Osteocyte (in vitro differentiated cells): Measurements from ENCODE around the gene GARNL3. TPM values are rescaled to one million over a fixed set of nuclear protein-coding genes. Genes with fewer than 3 reads are reported as not detected.
A peak's percentile ranks its signal among the peaks of the same experiment; 100 is the strongest.

Experiments
- DNase-seq: peaks from one replicate; pipeline ENCODE4 v3.0.0; 2021; ENCODE audit warnings: mixed read lengths; ENCODE audit not compliant: unreplicated experiment; ENCODE audit errors: extremely low spot score
- H3K27ac Mint-ChIP-seq: one replicate; pipeline ENCODE4 v1.8.0; 2021; ENCODE audit warnings: mild to moderate bottlenecking, mixed read lengths; ENCODE audit not compliant: unreplicated experiment
- H3K27me3 Mint-ChIP-seq: one replicate; pipeline ENCODE4 v1.8.0; 2021; ENCODE audit warnings: mixed read lengths; ENCODE audit not compliant: unreplicated experiment
- H3K36me3 Mint-ChIP-seq: one replicate; pipeline ENCODE4 v1.8.0; 2021; ENCODE audit warnings: mixed read lengths; ENCODE audit not compliant: unreplicated experiment
- H3K4me1 Mint-ChIP-seq: one replicate; pipeline ENCODE4 v1.8.0; 2021; ENCODE audit warnings: mixed read lengths; ENCODE audit not compliant: unreplicated experiment
- H3K4me3 Mint-ChIP-seq: one replicate; pipeline ENCODE4 v1.8.0; 2021; ENCODE audit warnings: mild to moderate bottlenecking, moderate library complexity, mixed read lengths; ENCODE audit not compliant: unreplicated experiment
- H3K9me3 Mint-ChIP-seq: one replicate; pipeline ENCODE4 v1.8.0; 2021; ENCODE audit warnings: mixed read lengths; ENCODE audit not compliant: unreplicated experiment
- total RNA-seq: library from RNA; stranded (reverse); gene quantifications from 2 replicates; pipeline ENCODE4 v1.2.1, GENCODE V29; 2021
- TF ChIP-seq, protein P1 (sequence below): fragments of 200-600 bp; sonication (generic); IDR thresholded peaks from 2 replicates; pipeline ENCODE4 v1.5.0; 2021; ENCODE audit warnings: antibody characterized with exemption, mild to moderate bottlenecking, moderate library complexity

Gene GARNL3
- total RNA-seq, 1 donor from 2014 or later: 6.0 TPM

DNA sequence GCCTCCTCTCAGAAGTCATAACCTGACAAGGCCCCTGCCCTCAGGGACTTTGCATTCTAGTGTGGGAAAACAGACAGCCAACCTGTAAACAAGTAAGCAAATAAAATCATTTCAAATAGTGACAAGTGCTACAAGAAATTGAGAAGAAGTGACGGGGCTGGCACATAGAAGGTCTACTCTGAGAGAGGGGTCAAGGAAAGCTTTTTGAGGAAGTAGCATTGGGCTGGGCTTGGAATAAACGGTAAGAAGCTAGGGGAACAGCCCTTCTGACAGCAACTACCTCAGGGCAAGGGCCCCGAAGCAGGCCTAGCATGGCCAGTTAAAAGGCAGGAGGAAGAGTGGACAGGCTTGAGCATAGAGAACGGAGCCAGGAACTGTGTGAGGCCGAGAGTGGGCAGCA lies 127.6 kb downstream of the GARNL3 start:
- no peak for DNase-seq
- Mint-ChIP-seq H3K9me3 (no peaks in the 10 kb centered on the region), H3K4me1 (peaks cover 23% of the 10 kb centered on the region), H3K27ac (no peak overlapping the region), H3K4me3 (no peak overlapping the region), H3K36me3 (no peaks in the 10 kb centered on the region), H3K27me3 (no peaks in the 10 kb centered on the region)
- TF ChIP-seq, protein P1, sequence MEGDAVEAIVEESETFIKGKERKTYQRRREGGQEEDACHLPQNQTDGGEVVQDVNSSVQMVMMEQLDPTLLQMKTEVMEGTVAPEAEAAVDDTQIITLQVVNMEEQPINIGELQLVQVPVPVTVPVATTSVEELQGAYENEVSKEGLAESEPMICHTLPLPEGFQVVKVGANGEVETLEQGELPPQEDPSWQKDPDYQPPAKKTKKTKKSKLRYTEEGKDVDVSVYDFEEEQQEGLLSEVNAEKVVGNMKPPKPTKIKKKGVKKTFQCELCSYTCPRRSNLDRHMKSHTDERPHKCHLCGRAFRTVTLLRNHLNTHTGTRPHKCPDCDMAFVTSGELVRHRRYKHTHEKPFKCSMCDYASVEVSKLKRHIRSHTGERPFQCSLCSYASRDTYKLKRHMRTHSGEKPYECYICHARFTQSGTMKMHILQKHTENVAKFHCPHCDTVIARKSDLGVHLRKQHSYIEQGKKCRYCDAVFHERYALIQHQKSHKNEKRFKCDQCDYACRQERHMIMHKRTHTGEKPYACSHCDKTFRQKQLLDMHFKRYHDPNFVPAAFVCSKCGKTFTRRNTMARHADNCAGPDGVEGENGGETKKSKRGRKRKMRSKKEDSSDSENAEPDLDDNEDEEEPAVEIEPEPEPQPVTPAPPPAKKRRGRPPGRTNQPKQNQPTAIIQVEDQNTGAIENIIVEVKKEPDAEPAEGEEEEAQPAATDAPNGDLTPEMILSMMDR: no peak

DNA sequence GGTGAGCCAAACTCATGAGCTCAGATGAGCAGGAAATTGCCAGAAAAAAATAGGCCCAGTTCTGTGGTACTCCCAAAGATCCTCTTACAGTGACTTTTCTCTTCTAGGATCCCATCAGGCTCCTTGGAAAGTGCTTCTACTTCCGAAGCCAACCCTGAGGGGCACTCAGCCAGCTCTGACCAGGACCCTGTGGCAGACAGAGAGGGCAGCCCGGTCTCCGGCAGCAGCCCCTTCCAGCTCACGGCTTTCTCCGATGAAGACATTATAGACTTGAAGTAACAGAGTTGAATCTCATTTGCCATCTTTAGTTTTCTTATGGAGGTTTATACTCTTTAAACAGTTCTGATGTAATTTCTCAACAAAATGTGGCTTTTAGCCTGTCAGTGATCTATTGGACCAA lies 128.4 kb downstream of the GARNL3 start:
- DNase-seq: no peak
- no peaks in the 10 kb centered on the region for H3K36me3 Mint-ChIP-seq
- H3K9me3 Mint-ChIP-seq: no peaks in the 10 kb centered on the region
- H3K4me1 Mint-ChIP-seq: peaks cover 20% of the 10 kb centered on the region
- no peak overlapping the region for H3K4me3 Mint-ChIP-seq
- TF ChIP-seq, protein P1: no peak
- H3K27ac Mint-ChIP-seq: no peak overlapping the region
- H3K27me3 Mint-ChIP-seq: no peaks in the 10 kb centered on the region

DNA sequence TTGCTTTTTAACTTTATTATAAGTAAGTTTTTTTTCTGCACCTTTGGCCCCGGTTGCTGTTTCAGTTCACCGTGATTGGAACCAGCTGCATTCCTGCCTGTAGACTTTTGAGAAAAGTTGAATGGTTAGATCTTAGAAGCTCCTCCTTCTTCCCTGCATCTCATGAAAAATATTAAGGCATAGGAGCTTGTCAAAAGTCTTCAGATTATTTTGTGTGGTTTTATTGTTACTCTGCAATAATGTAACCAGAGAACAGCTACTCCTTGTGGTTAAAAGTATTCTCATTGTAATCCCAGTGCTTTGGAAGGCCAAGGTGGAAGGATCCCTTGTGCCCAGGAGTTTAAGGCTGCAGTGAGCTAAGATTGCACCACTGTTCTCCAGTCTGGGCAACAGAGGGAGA lies 129.1 kb downstream of the GARNL3 start:
- H3K36me3 Mint-ChIP-seq: no peaks in the 10 kb centered on the region
- H3K4me3 Mint-ChIP-seq: no peak overlapping the region
- no peaks in the 10 kb centered on the region for H3K27me3 Mint-ChIP-seq
- DNase-seq: no peak
- TF ChIP-seq, protein P1: peak; percentile 27
- H3K27ac Mint-ChIP-seq: no peak overlapping the region
- no peaks in the 10 kb centered on the region for H3K9me3 Mint-ChIP-seq
- peaks cover 17% of the 10 kb centered on the region for H3K4me1 Mint-ChIP-seq

DNA sequence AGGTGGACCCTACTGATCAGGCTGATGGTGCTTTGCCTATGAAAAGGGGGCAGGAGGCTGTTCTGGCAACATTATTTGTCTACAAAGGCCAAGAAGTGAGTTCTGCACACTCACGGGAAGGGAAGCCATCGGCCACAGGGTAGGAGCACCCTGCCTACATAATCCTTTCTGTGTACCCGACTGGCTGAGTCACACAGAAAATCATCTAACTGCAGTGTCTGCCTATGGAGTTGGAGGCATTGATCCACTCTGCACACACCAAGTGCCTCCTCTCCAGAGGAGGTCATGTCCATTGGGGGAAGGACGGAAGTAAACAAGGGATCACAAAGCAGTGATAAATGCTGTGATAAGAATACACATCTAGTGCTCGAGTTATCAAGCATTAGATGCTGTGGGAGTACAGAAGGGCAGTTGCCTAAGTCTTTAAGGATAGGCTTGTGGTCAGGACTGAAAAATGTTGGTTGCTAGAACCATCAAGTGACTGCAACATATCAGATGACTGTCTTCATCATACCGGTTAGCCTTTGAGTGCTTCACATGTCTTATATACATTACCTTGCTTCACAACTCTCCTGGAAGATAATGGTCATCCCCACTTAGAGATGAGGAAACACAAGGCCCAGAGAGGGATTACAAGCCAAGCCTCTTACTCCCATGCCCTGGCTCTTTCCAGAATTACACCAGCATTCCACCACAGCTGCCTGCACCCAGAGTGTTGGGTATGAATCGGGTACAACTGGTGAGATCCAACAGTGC lies 131.1 kb downstream of the GARNL3 start:
- Mint-ChIP-seq H3K9me3 (no peaks in the 10 kb centered on the region), H3K27ac (no peak overlapping the region), H3K4me3 (peak overlapping the region; percentile 84), H3K36me3 (no peaks in the 10 kb centered on the region), H3K4me1 (peaks cover 12% of the 10 kb centered on the region), H3K27me3 (no peaks in the 10 kb centered on the region)
- TF ChIP-seq, protein P1: no peak
- no peak for DNase-seq

DNA sequence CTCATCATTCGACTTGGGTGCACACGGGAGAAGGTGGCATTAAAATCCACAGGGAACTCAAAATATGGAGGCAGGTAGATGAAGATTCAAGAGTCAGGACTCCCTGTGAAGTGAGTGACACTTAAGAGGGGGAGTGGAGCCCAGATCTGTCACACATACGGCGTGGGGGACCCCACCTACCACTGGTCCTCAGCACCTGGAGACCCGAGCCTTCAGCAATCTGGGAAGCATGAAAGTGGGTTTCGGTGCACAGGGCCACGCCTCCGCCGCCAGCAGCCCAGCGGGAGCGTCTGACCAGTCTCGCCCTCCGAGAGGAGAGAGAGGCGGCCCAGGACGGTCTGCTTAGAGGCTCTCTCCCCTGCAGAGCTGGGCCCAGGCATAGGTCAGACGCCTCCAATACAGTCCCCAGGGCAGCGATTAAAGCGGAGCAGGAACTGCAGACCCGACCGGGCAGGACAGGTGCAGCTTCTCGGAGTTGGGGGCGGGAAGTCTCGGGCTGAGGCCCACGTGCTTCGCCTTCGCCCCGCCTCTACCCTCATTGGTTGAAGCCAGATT lies 131.8 kb downstream of the GARNL3 start:
- TF ChIP-seq, protein P1: no peak
- Mint-ChIP-seq H3K9me3 (no peaks in the 10 kb centered on the region), H3K36me3 (no peaks in the 10 kb centered on the region), H3K4me3 (peak overlapping the region; percentile 84), H3K27me3 (no peaks in the 10 kb centered on the region), H3K27ac (no peak overlapping the region), H3K4me1 (peaks cover 12% of the 10 kb centered on the region)
- DNase-seq: no peak
